ENCODE data around the gene SNX9.

- no peak for TF ChIP-seq POLR2A (IDR thresholded peaks at IDR 0.05)
- TF ChIP-seq CTCF (IDR thresholded peaks at IDR 0.05): no peak
Measured at GRCh38 chr6:157893238-157893637, 70.2 kb downstream of the SNX9 start.

Measured in body of pancreas (tissue), 4 donors.